Transverse colon (tissue), 4 donors: Measurements from ENCODE around the gene RHEB. TPM values are rescaled to one million over a fixed set of nuclear protein-coding genes. Genes with fewer than 3 reads are reported as not detected.

Experiments
- DNase-seq: peaks from one replicate; pipeline ENCODE4 v3.0.0-alpha.2; 2019
- H3K27ac ChIP-seq, 4 donors: fragments of 200-600 bp; sonication (generic); 2 replicates each; pipeline ENCODE4 v1.5.1; 2016 to 2018; ENCODE audit warnings: inconsistent platforms in 4 of 4
- H3K27me3 ChIP-seq: fragments of 200-600 bp; sonication (generic); 2 replicates; pipeline ENCODE4 v1.5.1; 2017; ENCODE audit warnings: inconsistent platforms
- H3K36me3 ChIP-seq, 4 donors: fragments of 200-600 bp; sonication (generic); 2 replicates each; pipeline ENCODE4 v1.5.1; 2017 to 2019; ENCODE audit warnings: inconsistent platforms in 4 of 4
- H3K4me1 ChIP-seq, 4 donors: fragments of 200-600 bp; sonication (generic); 2 replicates each; pipeline ENCODE4 v1.5.1; 2017 to 2020; ENCODE audit warnings: inconsistent platforms in 4 of 4
- H3K4me3 ChIP-seq, 4 donors: fragments of 200-600 bp; sonication (generic); 1 replicate in 1 of 4; 2 replicates in 3 of 4; pipeline versions ENCODE4 v1.5.1 to v1.6.1; 2017 to 2019; ENCODE audit warnings: inconsistent platforms in 4 of 4
- H3K9me3 ChIP-seq, 2 donors: fragments of 200-600 bp; sonication (generic); 2 replicates each; pipeline ENCODE4 v1.5.1; 2017 to 2019; ENCODE audit warnings: inconsistent platforms in 2 of 2
- CTCF ChIP-seq, 5 experiments: fragments of 200-600 bp in 3 of 5; fragments of 450-650 bp in 2 of 5; sonication (generic) in 3 of 5; IDR thresholded peaks; 1 replicate in 2 of 5; 2 replicates in 3 of 5; pipeline ENCODE4 v1.5.1; 2016 to 2017; ENCODE audit warnings: antibody characterized with exemption in 5 of 5, inconsistent platforms in 3 of 5, mild to moderate bottlenecking in 2 of 5, moderate library complexity in 1 of 5
- EP300 ChIP-seq: sonication (generic); formaldehyde crosslinking; IDR thresholded peaks from one replicate; pipeline ENCODE4 v1.6.1; 2017; ENCODE audit warnings: antibody characterized with exemption, low read depth
- POLR2A ChIP-seq: fragments of 450-650 bp; IDR thresholded peaks from one replicate; pipeline ENCODE4 v1.6.1; 2016; ENCODE audit warnings: antibody characterized with exemption, mild to moderate bottlenecking, moderate library complexity
- POLR2AphosphoS5 ChIP-seq, 3 donors: sonication (generic); formaldehyde crosslinking; IDR thresholded peaks; one replicate each; pipeline ENCODE4 v1.6.1; 2016; ENCODE audit warnings: antibody characterized with exemption in 3 of 3
- WGBS, 2 donors: methylation state at CpG; one replicate each; pipeline ENCODE4 v1.1.5; 2018; ENCODE audit warnings: low coverage in 1 of 2; 5-methylcytosine and 5-hydroxymethylcytosine counted together
- in situ Hi-C, 4 donors: fragments of 200-750 bp; cut with MboI; loops; one replicate each; pipeline versions ENCODE4 v1.15.0 to v1.15.1; 2017; ENCODE audit warnings: low sequenced_read_pairs in 3 of 4, low pct_ligation_motif_present in 1 of 4, low pct_unique_long_range_greater_than_20kb in 1 of 4
- intact Hi-C: fragments of 100-400 bp; cut with DNase I; formaldehyde crosslinking; loops from one replicate; pipeline ENCODE4 v1.15.1; 2023; ENCODE audit warnings: low total_unique reads
- total RNA-seq, 4 donors: library from RNA; depleted of rRNA; stranded (reverse); fragments of >200 nt; gene quantifications; one replicate each; pipeline ENCODE4 v1.1.0, GENCODE V29; 2016

Gene RHEB
- total RNA-seq, 4 donors from 2014 or later, result 12.7 to 70.5 (median 42.8) TPM

- no peak for TF ChIP-seq POLR2A
- no peak for TF ChIP-seq EP300
- TF ChIP-seq POLR2AphosphoS5 (IDR thresholded peaks at IDR 0.05), result peak in 1 of 3 donors; percentile 25
- peak; percentile 76 to 80 (median 78) for TF ChIP-seq CTCF (IDR thresholded peaks at IDR 0.05)
- intact Hi-C loops, result loop anchor here (5.0 kb wide), 1 partner anchor 81 kb away; no protein-coding TSS in a partner anchor
- in situ Hi-C loops, result loop anchor here in 3 of 4 donors (5.0 to 10.0 kb wide), 2 partner anchors 81 to 84 kb away; no protein-coding TSS in a partner anchor
- H3K4me1 ChIP-seq, result peaks cover 0 to 11% (median 7%) of the 10 kb centered on the region in 4 donors
- H3K9me3 ChIP-seq, result no peaks in the 10 kb centered on the region
- WGBS, 2 donors, result 19% methylated on average over 42 of the region's 61 CpGs; no CpG with 5 or more reads in 1 of the 2 donors
- peak overlapping the region; percentile 35 to 68 (median 44) for H3K4me3 ChIP-seq
- H3K36me3 ChIP-seq, result no peaks in the 10 kb centered on the region
- no peaks in the 10 kb centered on the region for H3K27me3 ChIP-seq
- peak; percentile 74 for DNase-seq
- peak overlapping the region; percentile 53 to 71 (median 58) for H3K27ac ChIP-seq
These were observed 71.1 kb downstream of the RHEB start for GRCh38 chr7:151448261-151449252.

- no peaks in the 10 kb centered on the region for H3K36me3 ChIP-seq
- H3K4me3 ChIP-seq, result peak overlapping the region in 3 of 4 donors; percentile 35 to 68 (median 42)
- peaks cover 0 to 11% (median 7%) of the 10 kb centered on the region in 4 donors for H3K4me1 ChIP-seq
- H3K27me3 ChIP-seq, result peaks cover 5% of the 10 kb centered on the region
- no peak for DNase-seq
- peak overlapping the region in 3 of 4 donors; percentile 53 to 71 (median 54) for H3K27ac ChIP-seq
- WGBS, 2 donors, result 71% methylated on average over 26 of the region's 26 CpGs; no CpG with 5 or more reads in 1 of the 2 donors
- TF ChIP-seq POLR2A (no peak), EP300 (no peak), POLR2AphosphoS5 (IDR thresholded peaks at IDR 0.05) (no peak), CTCF (IDR thresholded peaks at IDR 0.05) (no peak)
- in situ Hi-C loops, result loop anchor here in 3 of 4 donors (5.0 to 10.0 kb wide), 2 partner anchors 81 to 83 kb away; no protein-coding TSS in a partner anchor
- intact Hi-C loops, result loop anchor here (5.0 kb wide), 1 partner anchor 81 kb away; no protein-coding TSS in a partner anchor
- no peaks in the 10 kb centered on the region for H3K9me3 ChIP-seq
These were observed 71.8 kb downstream of the RHEB start for GRCh38 chr7:151447901-151448260.

- in situ Hi-C loops, result loop anchor here in 3 of 4 donors (5.0 to 10.0 kb wide), 2 partner anchors 80 to 83 kb away; no protein-coding TSS in a partner anchor
- intact Hi-C loops, result loop anchor here (5.0 kb wide), 1 partner anchor 80 kb away; no protein-coding TSS in a partner anchor
These were observed 72.4 kb downstream of the RHEB start for GRCh38 chr7:151447312-151447711.

More at GRCh38 chr7:151447312-151447711, 72.4 kb downstream of the RHEB start:
- H3K27ac ChIP-seq, result no peak overlapping the region
- 92% methylated on average over 18 of the region's 18 CpGs; no CpG with 5 or more reads in 1 of the 2 donors for WGBS, 2 donors
- H3K9me3 ChIP-seq, result no peaks in the 10 kb centered on the region
- H3K36me3 ChIP-seq, result no peaks in the 10 kb centered on the region
- no peak overlapping the region for H3K4me3 ChIP-seq
- TF ChIP-seq CTCF (IDR thresholded peaks at IDR 0.05), result no peak
- no peak for TF ChIP-seq POLR2AphosphoS5 (IDR thresholded peaks at IDR 0.05)
- no peak for TF ChIP-seq EP300
- peaks cover 7% of the 10 kb centered on the region for H3K27me3 ChIP-seq
- no peak for DNase-seq
- H3K4me1 ChIP-seq, result peaks cover 0 to 11% (median 7%) of the 10 kb centered on the region in 4 donors
